GM18526 (cell line): Measurements from ENCODE around the gene TXLNB.

Source experiments
- POLR2A ChIP-seq: IDR thresholded peaks from 3 replicates; pipeline ENCODE4 v1.6.1; 2011; ENCODE audit not compliant: insufficient read length; ENCODE audit errors: extremely low read depth

Gene TXLNB

GRCh38 chr6:139290787-139291311 lies 949 bp downstream of the TXLNB start:
- TF ChIP-seq POLR2A = no peak

DNA sequence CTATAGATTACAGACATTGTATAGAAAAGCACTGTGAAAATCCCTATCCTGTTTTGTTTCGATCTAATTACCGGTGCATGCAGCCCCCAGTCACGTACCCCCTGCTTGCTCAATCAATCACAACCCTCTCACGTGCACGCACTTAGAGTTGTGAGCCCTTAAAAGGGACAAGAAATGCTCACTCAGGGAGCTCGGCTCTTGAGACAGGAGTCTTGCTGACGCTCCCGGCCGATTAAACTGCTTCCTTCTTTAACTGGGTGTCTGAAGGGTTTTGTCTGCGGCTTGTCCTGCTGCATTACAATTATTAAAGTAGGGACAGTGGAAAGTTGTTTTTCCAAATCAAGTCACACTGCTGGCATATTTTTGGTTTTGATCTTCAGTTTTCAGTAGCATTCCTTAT lies 2.6 kb downstream of the TXLNB start:
- no peak for TF ChIP-seq POLR2A

GRCh38 chr6:139288496-139289040 lies 3.2 kb downstream of the TXLNB start:
- TF ChIP-seq POLR2A = no peak

- TF ChIP-seq POLR2A = no peak
These were observed 3.9 kb downstream of the TXLNB start for GRCh38 chr6:139287868-139288267.

- TF ChIP-seq POLR2A = no peak
These were observed 6.2 kb downstream of the TXLNB start for GRCh38 chr6:139285590-139285989.

- TF ChIP-seq POLR2A = no peak
These were observed 7.0 kb downstream of the TXLNB start for GRCh38 chr6:139284789-139285188.

DNA sequence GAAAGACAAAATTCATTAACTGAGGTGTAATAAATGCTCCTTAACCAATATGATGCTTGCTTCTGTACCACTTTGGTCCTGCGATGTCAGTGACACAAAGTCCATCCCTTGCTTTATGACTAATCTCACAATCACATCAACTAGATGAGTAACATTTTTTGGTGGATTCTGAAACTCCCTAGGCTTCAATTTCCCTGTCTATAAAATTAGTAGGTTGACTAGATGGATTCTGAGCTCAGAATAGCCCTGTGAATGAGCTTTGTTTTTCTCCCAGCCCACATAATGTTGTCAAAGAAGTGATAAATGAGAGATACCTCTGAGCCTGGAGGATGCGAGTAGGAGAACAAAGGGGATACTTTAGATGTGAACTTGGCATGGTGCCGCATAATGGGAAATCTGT lies 9.1 kb downstream of the TXLNB start:
- no peak for TF ChIP-seq POLR2A

DNA sequence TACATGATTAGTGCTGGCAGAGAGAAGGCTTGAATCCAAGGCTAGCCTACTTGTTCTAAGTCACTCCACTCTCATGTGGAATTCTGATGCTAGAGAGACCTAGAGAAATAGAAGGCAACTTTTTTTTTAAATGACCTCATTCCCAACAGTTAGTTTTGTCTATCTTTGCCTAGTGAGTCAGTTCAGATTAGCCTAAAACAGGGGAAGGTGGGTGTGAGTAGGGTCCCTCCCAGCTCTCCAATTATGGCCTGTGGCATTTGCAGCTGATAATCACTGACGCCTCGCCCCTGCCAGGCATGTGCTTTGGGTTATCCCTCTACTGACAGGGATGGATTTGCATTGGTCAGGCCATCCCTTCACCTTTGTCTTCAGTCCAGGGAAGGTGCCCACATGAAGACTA lies 13.6 kb downstream of the TXLNB start:
- no peak for TF ChIP-seq POLR2A

DNA sequence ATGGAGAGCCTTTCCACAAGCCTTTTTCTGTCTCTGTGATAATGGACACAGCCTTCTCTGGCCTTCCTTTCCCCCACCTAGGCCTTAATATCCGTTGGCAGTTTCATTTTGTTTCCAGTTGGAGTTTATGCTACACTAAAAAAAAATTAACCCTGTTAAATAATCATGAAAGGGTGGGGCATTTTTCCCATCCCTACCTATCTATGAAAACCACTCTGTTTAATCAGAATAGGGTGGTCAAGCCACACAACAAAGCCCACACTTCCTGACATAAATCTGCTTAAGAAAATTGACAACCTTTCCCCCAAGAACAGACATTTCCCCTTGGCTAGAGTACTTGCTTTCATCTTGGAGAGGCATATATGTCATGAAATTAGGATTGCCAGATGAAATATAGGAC lies 14.2 kb downstream of the TXLNB start:
- no peak for TF ChIP-seq POLR2A

DNA sequence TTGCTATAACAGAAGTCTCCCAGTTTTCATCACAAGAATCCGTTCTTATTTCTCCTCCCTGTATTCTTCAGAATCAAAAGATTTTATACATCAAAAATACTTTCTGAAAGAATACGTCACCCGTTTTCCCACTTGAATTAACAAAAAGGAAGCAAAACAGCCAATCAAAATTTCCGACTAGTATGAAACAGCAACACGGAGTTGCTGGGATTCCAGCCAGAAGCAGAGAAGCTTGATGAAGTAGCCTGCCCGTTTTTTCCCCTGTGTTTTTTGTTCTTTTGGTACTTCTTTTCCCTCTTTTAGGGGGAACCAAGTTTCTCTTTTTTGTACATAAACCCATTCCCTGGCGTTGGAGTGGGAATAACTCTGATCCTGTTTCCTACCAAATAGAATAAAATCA lies 14.6 kb downstream of the TXLNB start:
- no peak for TF ChIP-seq POLR2A

GRCh38 chr6:139275279-139276055 lies 16.3 kb downstream of the TXLNB start:
- TF ChIP-seq POLR2A = no peak

DNA sequence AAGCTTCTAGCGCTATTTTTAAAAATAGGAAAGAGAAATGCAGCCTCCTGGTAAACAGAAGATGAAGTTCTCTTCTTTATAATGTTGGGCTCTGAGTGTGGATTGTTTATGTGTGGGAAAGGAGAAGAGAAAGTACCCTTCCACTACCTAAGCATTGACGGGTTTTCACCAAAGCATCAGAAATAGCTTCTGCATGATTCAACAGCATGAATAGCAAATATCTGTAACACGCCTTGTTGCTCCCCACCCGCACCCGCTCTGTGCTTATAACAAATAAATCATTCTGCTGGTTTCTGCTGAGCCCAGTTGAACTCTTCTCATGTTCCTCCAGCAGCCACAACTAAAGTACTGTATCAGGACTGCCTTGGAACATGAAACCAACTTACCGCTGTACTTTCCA lies 20.7 kb downstream of the TXLNB start:
- no peak for TF ChIP-seq POLR2A

- no peak for TF ChIP-seq POLR2A
These were observed 21.5 kb downstream of the TXLNB start for GRCh38 chr6:139270249-139270648.

GRCh38 chr6:139265512-139266190 lies 26.1 kb downstream of the TXLNB start:
- TF ChIP-seq POLR2A = no peak

GRCh38 chr6:139262519-139263300 lies 29.1 kb downstream of the TXLNB start:
- no peak for TF ChIP-seq POLR2A
